Measurements from ENCODE around the gene SP7.
"Not testable (repeated sequence)": the region's sequence is repeated elsewhere in the genome, so short reads cannot be mapped to it uniquely, and the experiment has no call there.

The SP7 gene

DNA sequence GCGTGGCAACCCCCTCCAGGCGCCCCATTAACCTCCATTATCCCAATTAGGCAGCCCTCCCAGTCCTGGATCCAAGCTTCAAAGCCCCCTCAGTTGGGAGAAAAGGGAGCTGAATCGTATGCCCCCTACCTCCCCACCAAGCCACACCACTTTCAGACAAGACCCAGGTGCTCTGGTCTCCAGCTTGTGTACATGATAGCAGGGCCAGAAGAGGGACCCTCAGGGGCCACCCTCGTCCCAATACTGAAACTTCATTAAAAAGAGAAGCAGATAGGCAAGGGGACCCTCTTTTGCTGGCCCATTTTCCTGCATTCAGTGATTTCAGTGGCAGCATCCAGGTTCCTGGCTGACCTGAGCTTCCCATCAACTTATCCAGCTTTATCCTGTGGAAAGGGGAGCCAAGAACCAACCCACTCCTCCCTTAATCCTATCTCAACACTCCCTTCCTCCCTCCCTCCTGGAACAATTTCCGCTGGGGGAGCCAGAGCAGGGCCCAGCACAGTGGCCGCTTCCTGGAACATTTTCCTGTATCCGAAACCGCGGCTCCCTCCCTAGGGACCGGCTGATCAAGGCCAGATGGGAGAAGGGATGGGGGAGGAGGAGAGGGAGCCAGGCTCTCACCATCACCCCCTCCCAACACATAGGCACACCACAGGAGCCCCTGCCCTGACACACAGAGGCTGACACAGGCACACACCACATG, 9.5 kb upstream of the SP7 start:
- no peak for DNase-seq

- DNase-seq, result peak; percentile 71
Observed at GRCh38 chr12:53344824-53345485, 8.8 kb upstream of the SP7 start.

- no peak for DNase-seq
Observed at GRCh38 chr12:53344487-53344823, 8.3 kb upstream of the SP7 start.

DNA sequence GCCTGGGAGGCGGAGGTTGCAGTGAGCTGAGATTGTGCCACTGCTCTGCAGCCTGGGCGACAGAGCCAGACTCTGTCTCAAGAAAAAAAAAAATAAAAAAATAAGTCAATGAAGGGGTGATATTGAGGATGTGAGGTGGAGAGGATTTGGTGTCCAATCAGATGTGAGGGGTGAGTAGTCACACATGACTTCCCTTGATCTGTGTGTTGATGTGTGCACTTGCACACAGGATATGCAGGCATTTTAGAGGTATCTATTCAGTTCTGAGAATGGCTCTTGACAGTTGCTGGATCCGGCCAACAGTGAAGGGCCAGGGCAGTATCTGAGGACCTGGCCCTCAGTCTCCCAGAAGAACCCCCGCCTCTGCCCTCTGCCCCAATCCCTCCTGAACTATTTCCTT, 7.8 kb upstream of the SP7 start:
- DNase-seq, result no peak

GRCh38 chr12:53343449-53343848, 7.3 kb upstream of the SP7 start:
- DNase-seq, result no peak

DNA sequence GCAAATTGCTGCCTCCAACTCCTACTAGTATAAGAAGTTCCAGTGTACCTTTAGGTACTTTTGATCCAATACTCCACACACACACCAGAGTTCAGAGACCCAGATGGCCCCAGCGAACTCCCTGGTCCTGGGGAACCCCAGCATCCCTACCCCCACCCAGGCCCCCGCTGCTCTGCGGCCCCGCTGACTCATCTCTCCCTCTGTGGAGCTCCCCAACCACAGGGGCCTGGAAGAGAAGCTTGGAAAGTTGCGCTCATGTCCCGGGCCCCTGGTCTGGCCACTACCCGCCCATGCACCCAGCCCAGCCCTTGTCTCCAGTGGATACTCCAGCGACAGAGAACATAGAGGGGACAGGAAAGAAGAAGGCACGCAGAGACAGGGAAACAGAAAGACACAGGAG, 4.2 kb upstream of the SP7 start:
- DNase-seq, result no peak

DNA sequence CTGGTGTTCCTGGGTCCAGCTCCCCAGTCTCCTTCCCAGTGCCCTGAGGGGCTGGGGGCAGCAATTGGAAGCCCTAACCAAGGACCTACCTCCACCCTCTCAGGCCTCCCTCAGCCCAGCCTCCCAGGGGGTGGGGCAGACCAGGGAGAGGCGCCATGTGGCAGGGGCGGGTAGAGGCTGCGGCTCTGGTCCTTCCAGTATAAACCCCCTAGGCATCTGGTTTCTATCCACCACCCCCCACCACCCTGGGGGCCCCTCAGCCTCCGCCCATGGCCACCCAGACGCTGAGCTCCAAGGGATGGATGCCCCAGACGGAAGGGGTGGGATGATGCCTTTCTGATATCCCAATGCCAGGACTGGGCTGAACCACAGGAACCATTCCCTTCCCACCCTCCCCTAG, 2.8 kb upstream of the SP7 start:
- DNase-seq, result no peak

DNA sequence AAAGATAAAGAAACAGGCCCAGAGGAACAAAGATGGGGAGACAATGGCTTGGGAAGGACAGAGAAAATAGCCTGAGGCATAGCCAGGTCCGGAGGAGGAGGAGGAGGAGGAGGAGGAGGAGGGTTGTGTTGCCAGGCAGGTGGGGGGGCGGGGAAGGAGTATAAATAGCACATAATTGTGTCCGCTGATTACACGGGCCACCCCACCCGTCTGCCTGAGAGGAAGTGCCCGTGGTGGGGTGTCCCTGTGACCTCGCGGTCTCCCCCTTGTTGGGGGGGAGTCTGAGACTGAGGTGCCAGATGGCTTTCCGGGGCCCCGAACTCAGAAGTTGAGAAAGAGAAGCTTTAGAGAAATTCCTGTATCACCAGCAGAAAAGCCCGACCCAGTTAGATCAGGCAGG, 1.9 kb upstream of the SP7 start:
- no peak for DNase-seq

- no peak for DNase-seq
Observed at GRCh38 chr12:53334822-53335221, 1.3 kb downstream of the SP7 start.

- DNase-seq, result no peak
Observed at GRCh38 chr12:53333845-53334244, 2.3 kb downstream of the SP7 start.

DNA sequence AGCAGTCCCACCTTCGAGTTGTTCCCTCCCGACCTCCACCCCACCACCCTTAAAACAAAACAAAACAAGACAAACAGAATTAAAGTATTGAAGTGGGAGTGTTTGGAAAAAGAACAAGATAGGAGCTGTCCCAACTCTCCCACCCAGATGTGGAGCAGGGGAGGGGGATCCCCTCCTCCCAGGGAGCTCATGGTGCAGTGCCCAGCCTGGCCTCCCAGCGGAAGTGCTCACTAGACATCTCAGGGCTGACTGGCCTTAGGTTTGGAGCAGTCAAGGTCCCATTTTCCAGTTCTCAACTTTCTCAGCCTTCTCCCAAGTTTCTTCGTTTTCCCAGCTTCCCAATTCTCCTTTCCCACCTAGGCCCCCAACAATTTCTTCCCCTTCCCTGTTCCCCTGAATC, 2.9 kb downstream of the SP7 start:
- DNase-seq, result no peak

GRCh38 chr12:53332744-53333143, 3.4 kb downstream of the SP7 start:
- no peak for DNase-seq

GRCh38 chr12:53332339-53332738, 3.8 kb downstream of the SP7 start:
- DNase-seq, result not testable (repeated sequence)

- no peak for DNase-seq
Observed at GRCh38 chr12:53330671-53331070, 5.5 kb downstream of the SP7 start.

DNA sequence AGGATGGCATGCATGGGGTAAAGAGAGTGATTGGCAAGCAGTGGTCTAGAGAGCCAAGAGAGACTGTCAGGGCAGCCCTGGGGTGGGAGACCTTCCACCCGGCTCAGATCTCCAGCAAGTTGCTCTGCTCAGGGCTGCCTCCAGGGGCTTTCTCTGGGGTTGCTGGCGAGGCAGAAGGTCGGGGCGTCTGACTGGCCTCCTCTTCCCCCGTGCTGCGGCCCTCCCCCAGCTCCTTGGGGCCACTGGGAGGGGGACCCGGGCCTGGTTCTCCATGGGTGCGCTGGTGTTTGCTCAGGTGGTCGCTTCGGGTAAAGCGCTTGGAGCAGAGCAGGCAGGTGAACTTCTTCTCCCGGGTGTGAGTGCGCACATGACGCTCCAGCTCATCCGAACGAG, 8.1 kb downstream of the SP7 start:
- no peak for DNase-seq

DNA sequence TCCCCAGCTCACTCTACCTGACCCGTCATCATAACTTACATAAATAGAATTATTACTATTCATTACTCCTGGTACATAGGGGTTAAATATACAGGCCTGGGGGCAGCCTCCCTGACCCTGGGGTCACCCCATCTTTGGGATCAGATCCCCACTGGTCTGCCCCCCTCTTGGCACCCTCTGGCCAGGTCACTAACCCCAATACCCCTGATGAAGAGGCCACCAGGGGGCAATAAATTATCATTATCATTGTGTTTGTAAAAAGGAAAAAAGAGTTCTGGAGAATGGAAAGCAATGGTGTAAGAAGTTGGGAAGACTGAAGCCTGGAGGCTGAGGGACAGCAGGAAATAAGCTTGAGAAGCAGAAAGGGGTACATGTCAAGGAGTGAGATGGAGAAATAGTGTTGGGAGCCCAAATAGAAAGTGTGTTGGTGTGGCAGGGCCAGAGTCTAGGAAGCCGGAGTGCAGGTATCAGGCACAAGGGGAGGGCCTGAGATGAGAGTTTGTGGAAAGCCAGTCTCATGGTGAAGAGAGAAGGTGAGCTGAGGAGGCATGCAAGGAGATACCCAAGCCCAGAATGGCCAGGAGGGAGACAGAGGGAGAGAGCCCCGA, 8.6 kb downstream of the SP7 start:
- DNase-seq, result no peak

GRCh38 chr12:53326460-53327185, 9.5 kb downstream of the SP7 start:
- no peak for DNase-seq

- no peak for DNase-seq
Observed at GRCh38 chr12:53325511-53326061, 10.6 kb downstream of the SP7 start.

DNA sequence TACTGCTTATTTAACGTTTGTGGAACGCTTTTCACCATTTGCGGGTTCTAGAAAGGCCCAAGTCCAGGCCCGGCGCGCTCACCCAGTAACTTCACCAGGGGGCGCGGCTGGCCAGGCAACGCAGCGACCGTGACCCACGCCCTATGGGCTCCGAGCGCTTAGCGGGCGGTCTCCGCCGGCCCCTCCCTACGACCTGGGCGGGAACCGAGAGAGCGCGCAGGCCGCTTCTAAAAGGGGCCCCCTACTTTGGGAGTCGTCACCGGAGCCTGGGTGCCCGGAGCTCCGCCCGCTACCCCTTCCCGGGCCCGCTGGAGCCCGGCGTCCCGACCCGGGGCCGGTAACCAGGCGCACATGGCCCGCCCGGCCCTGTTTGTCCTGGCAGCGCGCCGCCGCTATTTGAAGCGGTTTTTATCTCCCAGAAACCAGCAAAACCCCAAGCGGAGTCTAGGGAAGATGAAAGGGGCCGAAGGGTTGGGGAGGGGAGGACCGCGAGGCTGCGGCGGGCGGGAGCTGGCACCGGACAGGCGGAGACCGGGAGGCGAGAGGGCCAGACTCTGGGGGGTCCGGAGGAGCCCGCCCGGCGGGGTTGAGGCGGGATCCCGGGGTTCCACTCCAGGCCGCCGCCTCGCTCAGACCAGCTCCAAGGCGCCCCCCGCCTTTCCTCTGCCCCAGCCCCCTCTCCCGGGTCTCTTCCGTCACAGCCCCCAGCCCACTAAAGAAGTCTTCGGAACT, 11.2 kb downstream of the SP7 start:
- peak; percentile 88 for DNase-seq

GRCh38 chr12:53324113-53324778, 11.9 kb downstream of the SP7 start:
- DNase-seq, result peak; percentile 51

GRCh38 chr12:53320352-53321195, 15.6 kb downstream of the SP7 start:
- DNase-seq, result no peak
